ENCODE results near the gene S100A2. TPM values are rescaled to one million over a fixed set of nuclear protein-coding genes. Genes with fewer than 3 reads are reported as not detected.

Gene S100A2
- total and polyA plus RNA-seq, 2 donors (not counting 3 experiments of a cell fraction or from before 2014, with no cell fraction given), result 4.0 to 4.3 TPM

DNA sequence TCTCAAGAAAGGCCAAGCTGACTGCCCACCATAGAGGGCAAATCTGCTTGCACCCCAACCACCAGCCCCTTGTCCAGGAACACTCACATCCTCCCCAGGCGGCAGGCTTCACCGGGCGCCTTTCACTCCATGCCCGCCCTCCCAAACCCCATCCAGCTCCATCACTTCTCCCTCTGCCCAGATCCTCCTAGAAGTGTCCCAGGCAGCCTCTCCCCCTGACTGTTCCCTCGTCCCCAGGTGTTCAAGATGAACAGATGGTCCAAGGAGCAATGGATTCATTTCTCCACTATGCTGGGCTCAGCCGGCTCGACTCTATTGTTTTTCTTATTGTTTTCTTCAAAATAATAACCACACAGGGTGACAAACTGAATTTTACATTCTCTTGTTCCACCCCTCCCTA lies 52.0 kb downstream of the S100A2 start:
- dilution Hi-C loops (cut with MboI; ENCODE audit: extremely low pct_ligation_motif_present, low sequenced_read_pairs), result no loop called here
- Histone ChIP-seq H3K9me1 (replicated peaks; ENCODE audit: control insufficient read depth, extremely low read depth, insufficient read depth, low read length) (no peaks in the 10 kb centered on the region), H3K4me2 (ENCODE audit: insufficient read depth, low read length) (no peak overlapping the region), H4K20me1 (replicated peaks; ENCODE audit: control insufficient read depth, extremely low read depth, insufficient read depth, low read length) (no peaks in the 10 kb centered on the region), H3K27ac (ENCODE audit: insufficient read depth, low read depth, low read length) (no peak overlapping the region), H3K4me1 (ENCODE audit: control insufficient read depth, extremely low read depth, insufficient read depth, low read length) (peaks cover 4% of the 10 kb centered on the region), H3K4me3 (replicated peaks in 1 of 3; ENCODE audit: insufficient read depth in 1 of 3, low read depth in 1 of 3, low read length in 3 of 3) (no peak overlapping the region), H3K36me3 (ENCODE audit: control insufficient read depth in 2 of 2, extremely low read depth in 1 of 2, insufficient read depth in 2 of 2, low read length in 2 of 2) (no peaks in the 10 kb centered on the region), H3K79me2 (ENCODE audit: control insufficient read depth, insufficient read depth, low read length) (no peaks in the 10 kb centered on the region), H3K9ac (replicated peaks; ENCODE audit: extremely low read depth, insufficient read depth, low read length) (no peak overlapping the region), H3K9me3 (replicated peaks; ENCODE audit: control insufficient read depth, insufficient read depth, low read length) (no peaks in the 10 kb centered on the region), H2AFZ (ENCODE audit: low read depth, low read length) (no peak overlapping the region), H3K27me3 (ENCODE audit: control insufficient read depth in 2 of 2, insufficient read depth in 2 of 2, low read length in 2 of 2) (no peaks in the 10 kb centered on the region)
- FAIRE-seq, result no peak
- no TSS peak for BruUV-seq (replicated peaks)
- TF ChIP-seq, protein P1, sequence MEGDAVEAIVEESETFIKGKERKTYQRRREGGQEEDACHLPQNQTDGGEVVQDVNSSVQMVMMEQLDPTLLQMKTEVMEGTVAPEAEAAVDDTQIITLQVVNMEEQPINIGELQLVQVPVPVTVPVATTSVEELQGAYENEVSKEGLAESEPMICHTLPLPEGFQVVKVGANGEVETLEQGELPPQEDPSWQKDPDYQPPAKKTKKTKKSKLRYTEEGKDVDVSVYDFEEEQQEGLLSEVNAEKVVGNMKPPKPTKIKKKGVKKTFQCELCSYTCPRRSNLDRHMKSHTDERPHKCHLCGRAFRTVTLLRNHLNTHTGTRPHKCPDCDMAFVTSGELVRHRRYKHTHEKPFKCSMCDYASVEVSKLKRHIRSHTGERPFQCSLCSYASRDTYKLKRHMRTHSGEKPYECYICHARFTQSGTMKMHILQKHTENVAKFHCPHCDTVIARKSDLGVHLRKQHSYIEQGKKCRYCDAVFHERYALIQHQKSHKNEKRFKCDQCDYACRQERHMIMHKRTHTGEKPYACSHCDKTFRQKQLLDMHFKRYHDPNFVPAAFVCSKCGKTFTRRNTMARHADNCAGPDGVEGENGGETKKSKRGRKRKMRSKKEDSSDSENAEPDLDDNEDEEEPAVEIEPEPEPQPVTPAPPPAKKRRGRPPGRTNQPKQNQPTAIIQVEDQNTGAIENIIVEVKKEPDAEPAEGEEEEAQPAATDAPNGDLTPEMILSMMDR (IDR thresholded peaks at IDR 0.05; ENCODE audit: extremely low read depth in 1 of 2, insufficient read depth in 1 of 2, low read depth in 1 of 2, low read length in 2 of 2), result no peak
- TF ChIP-seq MYC (IDR thresholded peaks at IDR 0.05; ENCODE audit: low read depth, low read length) (no peak), POLR2A (IDR thresholded peaks at IDR 0.05; ENCODE audit: low read depth, low read length) (no peak), FOS (IDR thresholded peaks at IDR 0.05; ENCODE audit: borderline replicate concordance, insufficient read depth, low read length) (no peak), POLR2AphosphoS5 (IDR thresholded peaks at IDR 0.05; ENCODE audit: insufficient read depth, low read depth, low read length) (no peak), JUN (IDR thresholded peaks at IDR 0.05; ENCODE audit: borderline replicate concordance, insufficient read depth, insufficient read length, low read depth) (no peak)
- intact Hi-C loops (cut with micrococcal nuclease), result no loop called here
- POLR2A ChIA-PET, result no interaction called here
- DNase-seq (ENCODE audit: low read depth, low spot score), result no peak
- CTCF ChIA-PET, result interaction anchor here (1.0 to 1.3 kb wide), 2 partner anchors 12 to 55 kb away, joined by 4 to 5 read pairs; no protein-coding TSS in a partner anchor

DNA sequence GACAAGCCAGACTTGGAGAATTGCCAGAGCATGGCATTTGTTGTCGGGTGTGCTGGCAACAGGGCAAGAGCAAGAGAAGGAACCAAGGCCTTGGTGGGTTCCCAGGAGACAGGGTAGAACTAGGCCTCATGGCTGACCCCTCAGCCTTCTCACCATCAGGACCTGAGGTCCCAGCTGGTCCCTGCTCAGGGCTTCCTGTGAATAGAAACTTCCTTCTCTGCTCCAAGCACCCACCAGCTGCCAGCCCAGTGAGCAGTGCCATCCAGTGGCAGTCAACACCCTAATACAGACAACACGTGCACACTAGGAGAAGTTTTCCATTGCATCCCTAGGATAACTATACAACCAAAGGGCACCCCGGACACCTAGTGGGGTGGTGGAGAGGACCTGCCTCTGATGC lies 52.6 kb downstream of the S100A2 start:
- Histone ChIP-seq H3K9ac (replicated peaks; ENCODE audit: extremely low read depth, insufficient read depth, low read length) (no peak overlapping the region), H2AFZ (ENCODE audit: low read depth, low read length) (no peak overlapping the region), H3K4me1 (ENCODE audit: control insufficient read depth, extremely low read depth, insufficient read depth, low read length) (no peaks in the 10 kb centered on the region), H3K4me2 (ENCODE audit: insufficient read depth, low read length) (no peak overlapping the region), H3K79me2 (ENCODE audit: control insufficient read depth, insufficient read depth, low read length) (no peaks in the 10 kb centered on the region), H3K27ac (ENCODE audit: insufficient read depth, low read depth, low read length) (no peak overlapping the region), H4K20me1 (replicated peaks; ENCODE audit: control insufficient read depth, extremely low read depth, insufficient read depth, low read length) (no peaks in the 10 kb centered on the region), H3K27me3 (ENCODE audit: control insufficient read depth in 2 of 2, insufficient read depth in 2 of 2, low read length in 2 of 2) (no peaks in the 10 kb centered on the region), H3K4me3 (replicated peaks in 1 of 3; ENCODE audit: insufficient read depth in 1 of 3, low read depth in 1 of 3, low read length in 3 of 3) (no peak overlapping the region), H3K9me1 (replicated peaks; ENCODE audit: control insufficient read depth, extremely low read depth, insufficient read depth, low read length) (no peaks in the 10 kb centered on the region), H3K36me3 (ENCODE audit: control insufficient read depth in 2 of 2, extremely low read depth in 1 of 2, insufficient read depth in 2 of 2, low read length in 2 of 2) (no peaks in the 10 kb centered on the region), H3K9me3 (replicated peaks; ENCODE audit: control insufficient read depth, insufficient read depth, low read length) (no peaks in the 10 kb centered on the region)
- TF ChIP-seq FOS (IDR thresholded peaks at IDR 0.05; ENCODE audit: borderline replicate concordance, insufficient read depth, low read length), result no peak
- no peak for TF ChIP-seq GATA2 (IDR thresholded peaks at IDR 0.05; ENCODE audit: insufficient read depth, insufficient read length, low read depth, low read length)
- TF ChIP-seq, protein P2, sequence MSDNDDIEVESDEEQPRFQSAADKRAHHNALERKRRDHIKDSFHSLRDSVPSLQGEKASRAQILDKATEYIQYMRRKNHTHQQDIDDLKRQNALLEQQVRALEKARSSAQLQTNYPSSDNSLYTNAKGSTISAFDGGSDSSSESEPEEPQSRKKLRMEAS (IDR thresholded peaks at IDR 0.05; ENCODE audit: insufficient read depth, insufficient read length), result no peak
- TF ChIP-seq, protein P1 (IDR thresholded peaks at IDR 0.05; ENCODE audit: extremely low read depth in 1 of 2, insufficient read depth in 1 of 2, low read depth in 1 of 2, low read length in 2 of 2), result no peak
- no peak for TF ChIP-seq JUN (IDR thresholded peaks at IDR 0.05; ENCODE audit: borderline replicate concordance, insufficient read depth, insufficient read length, low read depth)
- no peak for TF ChIP-seq POLR2AphosphoS5 (IDR thresholded peaks at IDR 0.05; ENCODE audit: insufficient read depth, low read depth, low read length)
- TF ChIP-seq POLR2A (IDR thresholded peaks at IDR 0.05; ENCODE audit: low read depth, low read length), result no peak
- TF ChIP-seq MYC (IDR thresholded peaks at IDR 0.05; ENCODE audit: low read depth, low read length), result no peak
- TF ChIP-seq EZH2 (IDR thresholded peaks at IDR 0.05; ENCODE audit: borderline replicate concordance, low read depth, low read length, severe bottlenecking), result no peak
- intact Hi-C loops (cut with micrococcal nuclease), result no loop called here
- no peak for FAIRE-seq
- no peak for DNase-seq (ENCODE audit: low read depth, low spot score)
- dilution Hi-C loops (cut with MboI; ENCODE audit: extremely low pct_ligation_motif_present, low sequenced_read_pairs), result no loop called here
- CTCF ChIA-PET, result interaction anchor here (1.0 kb wide), 1 partner anchor 55 kb away, joined by 5 read pairs; no protein-coding TSS in a partner anchor
- POLR2A ChIA-PET, result no interaction called here
- BruUV-seq (replicated peaks), result no TSS peak
